SK-MEL-5 (cell line): ENCODE measurements around the gene ACADM. TPM values are rescaled to one million over a fixed set of nuclear protein-coding genes. Genes with fewer than 3 reads are reported as not detected.
A peak's percentile ranks its signal among the peaks of the same experiment; 100 is the strongest.
"Not testable (repeated sequence)": the region's sequence is repeated elsewhere in the genome, so short reads cannot be mapped to it uniquely, and the experiment has no call there.

ENCODE experiments used
- DNase-seq: peaks from one replicate; pipeline ENCODE4 v3.0.0-alpha.2; 2016; ENCODE audit warnings: low read depth, low spot score
- in situ Hi-C: cut with HindIII; loops from 2 replicates; pipeline ENCODE4 v1.10.0; 2016; ENCODE audit warnings: low sequenced_read_pairs, high pct_unique_total_duplicates, low pct_unique_long_range_greater_than_20kb
- polyA plus RNA-seq, 2 experiments: library from polyadenylated mRNA; depleted of rRNA; stranded (reverse); fragments of >200 nt; gene quantifications; 2 replicates each; pipeline ENCODE4 v1.2.3, GENCODE V29; 2015
- total RNA-seq: library from RNA; depleted of rRNA; stranded (reverse); fragments of >200 nt; shearing (Covaris generic); gene quantifications from 2 replicates; pipeline ENCODE4 v1.2.3, GENCODE V29; 2014; rRNA removed

Gene ACADM
- total RNA-seq = 65.8 and 74.9 TPM in 2 replicates
- 62.0 and 70.0 TPM in 2 replicates for polyA plus RNA-seq (2015; cell fraction: cytosol; rRNA removed)
- 31.8 and 39.5 TPM in 2 replicates for polyA plus RNA-seq (2015; cell fraction: nucleus; rRNA removed)

- DNase-seq = peak; percentile 80
- in situ Hi-C loops = no loop called here
Measured at GRCh38 chr1:75724472-75725022, at the start of gene ACADM. TSS of gene ACADM (plus strand) at chr1:75724709. CDS start at chr1:75724788, 79 bp downstream.

- in situ Hi-C loops = no loop called here
- DNase-seq = no peak
Measured at GRCh38 chr1:75677443-75677842, 47.1 kb upstream of the ACADM start.

GRCh38 chr1:75677964-75678363, 46.5 kb upstream of the ACADM start:
- in situ Hi-C loops, DNase-seq: not testable (repeated sequence)

GRCh38 chr1:75690547-75690946, 34.0 kb upstream of the ACADM start:
- DNase-seq = no peak
- in situ Hi-C loops = no loop called here

- in situ Hi-C loops = no loop called here
- no peak for DNase-seq
Measured at GRCh38 chr1:75693551-75693950, 31.0 kb upstream of the ACADM start.

- peak; percentile 4 for DNase-seq
- in situ Hi-C loops = no loop called here
Measured at GRCh38 chr1:75696000-75696399, 28.5 kb upstream of the ACADM start.

GRCh38 chr1:75707191-75707590, 17.3 kb upstream of the ACADM start:
- in situ Hi-C loops = no loop called here
- DNase-seq = no peak

GRCh38 chr1:75708910-75709309, 15.6 kb upstream of the ACADM start:
- DNase-seq = no peak
- in situ Hi-C loops = no loop called here

GRCh38 chr1:75710832-75711231, 13.7 kb upstream of the ACADM start:
- DNase-seq = no peak
- in situ Hi-C loops = no loop called here

GRCh38 chr1:75711846-75712245, 12.7 kb upstream of the ACADM start:
- DNase-seq = no peak
- in situ Hi-C loops = no loop called here

- in situ Hi-C loops = no loop called here
- no peak for DNase-seq
Measured at GRCh38 chr1:75712306-75712705, 12.2 kb upstream of the ACADM start.

- in situ Hi-C loops = no loop called here
- no peak for DNase-seq
Measured at GRCh38 chr1:75719810-75720209, 4.7 kb upstream of the ACADM start.

GRCh38 chr1:75720325-75720724, 4.2 kb upstream of the ACADM start:
- no peak for DNase-seq
- in situ Hi-C loops = no loop called here

GRCh38 chr1:75720820-75721219, 3.7 kb upstream of the ACADM start:
- in situ Hi-C loops = no loop called here
- no peak for DNase-seq

GRCh38 chr1:75722246-75722645, 2.3 kb upstream of the ACADM start:
- peak; percentile 70 for DNase-seq
- in situ Hi-C loops = not testable (repeated sequence)

GRCh38 chr1:75722966-75723365, 1.5 kb upstream of the ACADM start:
- in situ Hi-C loops = no loop called here
- DNase-seq = no peak

GRCh38 chr1:75723989-75724471, 479 bp upstream of the ACADM start:
- in situ Hi-C loops = no loop called here
- peak; percentile 80 for DNase-seq

- DNase-seq = no peak
- in situ Hi-C loops = no loop called here
Measured at GRCh38 chr1:75725266-75725665, 757 bp downstream of the ACADM start.

GRCh38 chr1:75725861-75726361, 1.4 kb downstream of the ACADM start:
- in situ Hi-C loops = no loop called here
- DNase-seq = no peak
